HEK293 (cell line): ENCODE results near the gene CASP10.

ENCODE experiments used
- CTCF ChIP-seq: fragments of 450-650 bp; formaldehyde crosslinking; IDR thresholded peaks from 2 replicates; pipeline ENCODE4 v1.5.1; 2016; ENCODE audit warnings: missing biosample characterization, missing genetic modification characterization
- ZNF138 ChIP-seq: fragments of 450-650 bp; formaldehyde crosslinking; IDR thresholded peaks from 2 replicates; pipeline ENCODE4 v1.5.1; 2016; ENCODE audit warnings: missing biosample characterization, missing genetic modification characterization, borderline replicate concordance
- ZNF184 ChIP-seq: fragments of 450-650 bp; IDR thresholded peaks from 2 replicates; pipeline ENCODE4 v1.5.1; 2018; ENCODE audit warnings: missing biosample characterization, mild to moderate bottlenecking, missing genetic modification characterization
- ZNF549 ChIP-seq: fragments of 450-650 bp; IDR thresholded peaks from 2 replicates; pipeline ENCODE4 v1.5.1; 2018; ENCODE audit warnings: missing biosample characterization, missing genetic modification characterization, mild to moderate bottlenecking, inconsistent platforms, moderate library complexity
- ZNF704 ChIP-seq: fragments of 450-650 bp; formaldehyde crosslinking; IDR thresholded peaks from 2 replicates; pipeline ENCODE4 v1.5.1; 2016; ENCODE audit warnings: missing biosample characterization, missing genetic modification characterization

- no peak for TF ChIP-seq ZNF184 (tag by site-specific recombination)
- TF ChIP-seq CTCF (tag by site-specific recombination), result no peak
- TF ChIP-seq ZNF138 (tag by site-specific recombination), result no peak
- no peak for TF ChIP-seq ZNF549 (tag by site-specific recombination)
- no peak for TF ChIP-seq ZNF704 (tag by site-specific recombination)
Observed at GRCh38 chr2:201220102-201220570, 37.2 kb downstream of the CASP10 start.
